Mammary epithelial cell (primary cell): ENCODE data around the gene MUC12.

Source experiments
- CTCF ChIP-seq, 2 donors: IDR thresholded peaks in 1 of 2; conservative IDR thresholded peaks in 1 of 2; 2 replicates each; pipeline ENCODE4 v1.5.1; 2011 to 2012; ENCODE audit warnings: inconsistent platforms in 2 of 2, low read length in 2 of 2, mild to moderate bottlenecking in 2 of 2, control low read depth in 1 of 2, low read depth in 1 of 2; ENCODE audit not compliant: insufficient read depth in 1 of 2; ENCODE audit errors: extremely low read depth in 1 of 2
- EZH2 ChIP-seq: IDR thresholded peaks from 2 replicates; pipeline ENCODE4 v1.6.1; 2012; ENCODE audit warnings: low read length, inconsistent platforms, borderline replicate concordance

GRCh38 chr7:100949227-100949932, 20.0 kb upstream of the MUC12 start, which contains the start of gene MUC3A:
- TF ChIP-seq CTCF (conservative IDR thresholded peaks at IDR 0.05 in 1 of 2, IDR thresholded peaks at IDR 0.05 in 1 of 2; ENCODE audit: extremely low read depth in 1 of 2, insufficient read depth in 1 of 2, low read depth in 1 of 2, low read length in 2 of 2) (no peak), EZH2 (no peak)
